Tibial artery (tissue), 4 donors: ENCODE measurements around the gene SEC61G.

ENCODE experiments used
- DNase-seq, 2 donors: peaks; one replicate each; pipeline ENCODE4 v3.0.0-alpha.2; 2019
- H3K27ac ChIP-seq, 2 donors: fragments of 200-600 bp; sonication (generic) in 1 of 2; 1 replicate in 1 of 2; 2 replicates in 1 of 2; pipeline ENCODE4 v1.5.1; 2018 to 2019; ENCODE audit warnings: mild to moderate bottlenecking in 1 of 2
- H3K27me3 ChIP-seq, 2 donors: fragments of 200-600 bp; sonication (generic) in 1 of 2; one replicate each; pipeline versions ENCODE4 v1.5.1 to v1.6.0; 2016 to 2019
- H3K36me3 ChIP-seq, 3 donors: fragments of 200-600 bp; sonication (generic) in 2 of 3; one replicate each; pipeline ENCODE4 v1.5.1; 2016 to 2019; ENCODE audit warnings: mild to moderate bottlenecking in 2 of 3
- H3K4me1 ChIP-seq, 4 donors: fragments of 200-600 bp; sonication (generic) in 2 of 4; 1 replicate in 3 of 4; 2 replicates in 1 of 4; pipeline ENCODE4 v1.5.1; 2016 to 2019
- H3K4me3 ChIP-seq, 2 donors: fragments of 200-600 bp; sonication (generic) in 1 of 2; 1 replicate in 1 of 2; 2 replicates in 1 of 2; pipeline ENCODE4 v1.5.1; 2018 to 2019; ENCODE audit warnings: mild to moderate bottlenecking in 2 of 2
- H3K9me3 ChIP-seq, 3 donors: fragments of 200-600 bp; sonication (generic) in 1 of 3; one replicate each; pipeline ENCODE4 v1.5.1; 2016 to 2019
- intact Hi-C: fragments of 100-400 bp; cut with DNase I; formaldehyde crosslinking; loops from one replicate; pipeline ENCODE4 v1.15.0; 2023; ENCODE audit warnings: low total_unique reads
- TF ChIP-seq, protein P1 (sequence below), 2 experiments: fragments of 200-600 bp in 1 of 2; fragments of 450-650 bp in 1 of 2; IDR thresholded peaks; one replicate each; pipeline ENCODE4 v1.5.1; 2017 to 2019; ENCODE audit warnings: antibody characterized with exemption in 2 of 2, mild to moderate bottlenecking in 1 of 2, moderate library complexity in 1 of 2

SEC61G gene

DNA sequence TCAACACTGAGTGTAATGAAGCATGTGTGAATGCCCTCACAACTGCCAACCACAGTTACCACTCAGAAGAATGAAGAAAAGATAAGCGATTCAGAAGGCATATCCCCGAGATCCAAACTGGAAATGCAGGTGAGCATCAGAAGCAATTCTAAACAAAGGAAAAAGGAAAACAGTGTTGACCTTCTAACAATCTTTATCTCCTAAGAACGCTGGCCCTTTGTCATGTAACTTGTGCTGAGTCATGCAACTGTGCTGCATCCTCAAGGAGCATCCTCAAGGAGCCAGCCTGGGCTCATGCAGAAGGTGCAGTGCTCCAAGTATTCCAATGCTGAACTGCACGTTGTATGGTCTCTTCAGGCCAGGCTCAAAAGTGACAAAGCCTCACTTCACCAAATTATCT, 30.6 kb downstream of the SEC61G start:
- TF ChIP-seq, protein P1, sequence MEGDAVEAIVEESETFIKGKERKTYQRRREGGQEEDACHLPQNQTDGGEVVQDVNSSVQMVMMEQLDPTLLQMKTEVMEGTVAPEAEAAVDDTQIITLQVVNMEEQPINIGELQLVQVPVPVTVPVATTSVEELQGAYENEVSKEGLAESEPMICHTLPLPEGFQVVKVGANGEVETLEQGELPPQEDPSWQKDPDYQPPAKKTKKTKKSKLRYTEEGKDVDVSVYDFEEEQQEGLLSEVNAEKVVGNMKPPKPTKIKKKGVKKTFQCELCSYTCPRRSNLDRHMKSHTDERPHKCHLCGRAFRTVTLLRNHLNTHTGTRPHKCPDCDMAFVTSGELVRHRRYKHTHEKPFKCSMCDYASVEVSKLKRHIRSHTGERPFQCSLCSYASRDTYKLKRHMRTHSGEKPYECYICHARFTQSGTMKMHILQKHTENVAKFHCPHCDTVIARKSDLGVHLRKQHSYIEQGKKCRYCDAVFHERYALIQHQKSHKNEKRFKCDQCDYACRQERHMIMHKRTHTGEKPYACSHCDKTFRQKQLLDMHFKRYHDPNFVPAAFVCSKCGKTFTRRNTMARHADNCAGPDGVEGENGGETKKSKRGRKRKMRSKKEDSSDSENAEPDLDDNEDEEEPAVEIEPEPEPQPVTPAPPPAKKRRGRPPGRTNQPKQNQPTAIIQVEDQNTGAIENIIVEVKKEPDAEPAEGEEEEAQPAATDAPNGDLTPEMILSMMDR (IDR thresholded peaks at IDR 0.05): no peak
- peaks cover 0 to 14% (median 5%) of the 10 kb centered on the region in 3 donors for H3K9me3 ChIP-seq
- intact Hi-C loops: no loop called here
- no peak overlapping the region for H3K27ac ChIP-seq
- H3K36me3 ChIP-seq: no peaks in the 10 kb centered on the region
- no peak overlapping the region for H3K4me3 ChIP-seq
- DNase-seq: no peak
- no peaks in the 10 kb centered on the region for H3K4me1 ChIP-seq
- no peaks in the 10 kb centered on the region for H3K27me3 ChIP-seq

DNA sequence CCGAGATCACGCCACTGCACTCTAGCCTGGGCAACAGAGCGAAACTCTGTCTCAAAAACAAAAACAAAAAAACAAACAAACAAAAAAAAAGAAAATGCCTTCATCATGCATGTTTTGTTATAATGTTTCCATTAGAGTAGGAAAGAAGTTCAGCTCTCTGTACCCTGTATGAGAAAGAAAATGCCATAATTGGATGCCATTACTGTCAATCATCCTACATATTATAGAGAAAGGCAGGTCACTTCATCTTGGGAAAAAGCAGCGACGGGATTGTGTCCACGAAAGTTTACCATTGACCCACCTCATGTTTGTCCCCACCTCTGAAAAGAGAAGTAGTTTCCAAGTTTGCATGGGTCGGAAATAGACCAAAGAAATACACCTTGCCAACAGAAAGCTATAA, 33.8 kb downstream of the SEC61G start:
- intact Hi-C loops: no loop called here
- DNase-seq: no peak
- TF ChIP-seq, protein P1 (IDR thresholded peaks at IDR 0.05): no peak

DNA sequence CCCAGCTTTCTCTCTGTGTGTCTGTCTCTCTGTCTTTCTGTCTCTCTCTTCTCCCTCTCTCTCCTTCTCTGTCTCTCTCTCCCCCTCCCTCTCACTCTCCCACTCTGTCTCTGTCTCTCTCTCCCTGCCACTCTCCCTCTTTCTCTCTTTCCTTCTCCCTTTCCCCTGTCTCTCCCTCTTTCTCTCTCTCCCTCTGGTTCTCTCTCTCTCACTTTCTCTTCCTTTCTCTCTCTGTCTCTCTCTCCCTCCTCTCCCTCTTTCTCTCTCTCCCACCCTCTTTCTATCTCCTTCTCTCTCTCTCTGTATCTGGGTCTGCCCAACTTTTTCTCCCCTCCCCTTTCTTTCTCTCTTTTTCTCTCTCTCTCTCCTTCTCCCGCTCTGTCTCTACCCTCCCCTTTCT, 36.5 kb downstream of the SEC61G start:
- TF ChIP-seq, protein P1 (IDR thresholded peaks at IDR 0.05): no peak
- H3K27ac ChIP-seq: no peak overlapping the region
- no peaks in the 10 kb centered on the region for H3K27me3 ChIP-seq
- H3K36me3 ChIP-seq: no peaks in the 10 kb centered on the region
- H3K4me3 ChIP-seq: no peak overlapping the region
- DNase-seq: no peak
- intact Hi-C loops: no loop called here
- peaks cover 0 to 26% (median 14%) of the 10 kb centered on the region in 3 donors for H3K9me3 ChIP-seq
- H3K4me1 ChIP-seq: no peaks in the 10 kb centered on the region

More for the DNA sequence above, 33.8 kb downstream of the SEC61G start:
- H3K27ac ChIP-seq: no peak overlapping the region
- no peaks in the 10 kb centered on the region for H3K27me3 ChIP-seq
- H3K4me3 ChIP-seq: no peak overlapping the region
- no peaks in the 10 kb centered on the region for H3K4me1 ChIP-seq
- no peaks in the 10 kb centered on the region for H3K36me3 ChIP-seq
- H3K9me3 ChIP-seq: peaks cover 0 to 19% (median 11%) of the 10 kb centered on the region in 3 donors

DNA sequence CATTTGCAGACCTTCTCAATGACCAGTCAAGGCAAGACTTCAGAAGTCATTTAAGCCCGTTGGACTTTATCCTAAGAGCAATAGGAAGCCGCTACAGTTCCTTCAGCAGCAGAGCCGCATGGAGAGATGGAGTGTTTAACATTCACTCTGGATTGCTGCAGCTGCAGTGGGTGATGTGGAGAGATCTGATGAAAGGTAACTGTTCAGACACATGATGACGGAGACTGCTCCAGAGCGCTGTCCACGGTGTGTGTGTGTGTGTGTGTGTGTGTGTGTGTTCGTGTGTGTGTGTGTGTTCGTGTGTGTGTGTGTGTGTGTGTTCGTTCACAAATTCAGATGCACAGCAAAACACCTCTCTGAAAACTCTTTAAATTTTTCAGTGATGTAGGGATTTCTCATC, 37.0 kb downstream of the SEC61G start:
- DNase-seq: no peak
- intact Hi-C loops: no loop called here
- Histone ChIP-seq H3K27me3 (no peaks in the 10 kb centered on the region), H3K27ac (no peak overlapping the region), H3K4me3 (no peak overlapping the region), H3K36me3 (no peaks in the 10 kb centered on the region), H3K4me1 (no peaks in the 10 kb centered on the region), H3K9me3 (peaks cover 0 to 26% (median 19%) of the 10 kb centered on the region in 3 donors)
- TF ChIP-seq, protein P1 (IDR thresholded peaks at IDR 0.05): no peak

DNA sequence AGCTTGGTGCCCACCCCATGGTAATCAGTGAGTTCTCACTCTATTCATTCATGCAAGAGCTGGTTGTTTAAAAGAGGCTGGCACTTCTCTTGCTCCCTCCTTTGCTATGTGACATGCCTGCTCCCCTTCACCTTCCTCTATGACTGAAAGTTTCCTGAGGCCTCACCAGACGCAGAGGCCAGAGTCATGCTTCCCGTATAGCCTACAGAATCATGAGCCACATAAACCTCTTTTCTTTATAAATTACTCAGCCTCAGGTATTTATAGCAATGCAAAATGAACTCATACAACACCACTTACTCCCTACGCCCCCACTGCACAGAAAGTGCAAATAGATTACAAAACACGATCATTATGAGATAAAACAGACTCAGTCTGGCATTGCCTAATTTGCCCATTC, 39.0 kb downstream of the SEC61G start:
- H3K27me3 ChIP-seq: no peaks in the 10 kb centered on the region
- DNase-seq: no peak
- intact Hi-C loops: no loop called here
- no peaks in the 10 kb centered on the region for H3K4me1 ChIP-seq
- H3K4me3 ChIP-seq: no peak overlapping the region
- TF ChIP-seq, protein P1 (IDR thresholded peaks at IDR 0.05): no peak
- H3K9me3 ChIP-seq: peaks cover 3 to 26% (median 20%) of the 10 kb centered on the region in 3 donors
- no peaks in the 10 kb centered on the region for H3K36me3 ChIP-seq
- H3K27ac ChIP-seq: no peak overlapping the region

DNA sequence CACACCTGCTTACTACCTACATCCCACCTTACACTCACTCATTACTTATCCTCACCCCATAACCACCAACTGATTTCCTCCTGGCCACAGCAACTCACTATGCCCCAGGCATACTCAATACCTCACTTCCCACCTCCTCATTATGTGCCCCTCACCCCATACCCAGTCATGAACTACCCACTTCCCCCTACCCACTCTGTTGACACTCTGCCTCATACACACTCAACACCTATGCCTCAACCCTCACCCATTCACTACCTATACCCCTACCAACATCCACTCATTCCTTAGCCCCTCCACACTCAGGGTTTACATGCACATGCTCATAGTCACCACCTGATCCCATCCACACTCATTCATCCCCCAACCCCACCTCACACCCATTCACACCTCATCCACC, 39.6 kb downstream of the SEC61G start:
- peaks cover 3 to 26% (median 20%) of the 10 kb centered on the region in 3 donors for H3K9me3 ChIP-seq
- no peaks in the 10 kb centered on the region for H3K27me3 ChIP-seq
- no peaks in the 10 kb centered on the region for H3K4me1 ChIP-seq
- no peak for DNase-seq
- intact Hi-C loops: no loop called here
- no peak overlapping the region for H3K27ac ChIP-seq
- TF ChIP-seq, protein P1 (IDR thresholded peaks at IDR 0.05): no peak
- H3K4me3 ChIP-seq: no peak overlapping the region
- no peaks in the 10 kb centered on the region for H3K36me3 ChIP-seq
